ENCODE measurements around the gene ICE2.

The ICE2 gene

DNA sequence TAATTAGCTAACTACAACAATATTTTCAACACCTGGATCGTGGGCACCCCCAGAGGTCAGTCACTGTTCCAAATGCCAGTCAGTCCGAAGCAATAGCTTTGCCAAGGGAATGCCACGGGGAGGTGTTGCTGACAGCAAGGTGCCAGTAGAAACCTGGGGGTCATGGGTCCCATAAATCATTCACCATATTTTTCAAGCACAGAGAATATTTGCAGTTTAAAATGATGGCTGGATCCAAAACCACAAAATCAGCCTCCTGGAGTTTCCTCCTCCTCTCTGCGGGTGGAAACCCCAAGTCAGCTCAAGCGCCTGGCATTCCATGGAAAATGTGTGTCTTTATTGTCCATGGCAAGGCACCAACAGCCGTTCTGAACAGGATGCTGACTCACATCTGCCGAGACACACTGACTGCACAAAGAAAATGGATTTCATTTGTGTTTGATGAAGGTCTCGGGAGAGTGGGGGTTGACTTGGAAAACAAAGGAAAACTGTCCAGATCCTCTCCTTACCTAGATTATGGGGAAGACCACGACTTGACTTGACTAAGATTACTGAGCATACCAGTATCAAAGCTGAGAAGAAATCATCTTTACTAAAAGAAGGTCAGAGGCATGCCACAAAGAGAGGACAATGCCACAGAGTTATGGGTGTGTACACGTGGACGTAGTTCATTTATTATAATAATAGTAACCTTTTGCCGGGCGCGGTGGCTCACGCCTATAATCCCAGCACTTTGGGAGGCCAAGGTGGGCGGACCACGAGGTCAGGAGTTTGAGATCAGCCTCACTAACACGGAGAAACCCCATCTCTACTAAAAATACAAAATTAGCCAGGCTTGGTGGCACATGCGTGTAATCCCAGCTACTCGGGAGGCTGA, 107.5 kb downstream of the ICE2 start:
- Histone ChIP-seq H3K79me2 (no peaks in the 10 kb centered on the region), H3K4me3 (ENCODE audit: low read depth, low read length) (no peak overlapping the region), H3K4me1 (peaks cover 16% of the 10 kb centered on the region), H2AFZ (no peak overlapping the region), H3K27me3 (ENCODE audit: control insufficient read depth, insufficient read depth, low read length) (no peaks in the 10 kb centered on the region), H3K9me3 (ENCODE audit: control insufficient read depth, low read length) (no peaks in the 10 kb centered on the region), H3K27ac (peak overlapping the region; percentile 71), H3K9ac (no peak overlapping the region), H3K4me2 (ENCODE audit: low read length) (no peak overlapping the region), H3K36me3 (ENCODE audit: control insufficient read depth, insufficient read depth, low read length) (no peaks in the 10 kb centered on the region)
- TF ChIP-seq, protein P1, sequence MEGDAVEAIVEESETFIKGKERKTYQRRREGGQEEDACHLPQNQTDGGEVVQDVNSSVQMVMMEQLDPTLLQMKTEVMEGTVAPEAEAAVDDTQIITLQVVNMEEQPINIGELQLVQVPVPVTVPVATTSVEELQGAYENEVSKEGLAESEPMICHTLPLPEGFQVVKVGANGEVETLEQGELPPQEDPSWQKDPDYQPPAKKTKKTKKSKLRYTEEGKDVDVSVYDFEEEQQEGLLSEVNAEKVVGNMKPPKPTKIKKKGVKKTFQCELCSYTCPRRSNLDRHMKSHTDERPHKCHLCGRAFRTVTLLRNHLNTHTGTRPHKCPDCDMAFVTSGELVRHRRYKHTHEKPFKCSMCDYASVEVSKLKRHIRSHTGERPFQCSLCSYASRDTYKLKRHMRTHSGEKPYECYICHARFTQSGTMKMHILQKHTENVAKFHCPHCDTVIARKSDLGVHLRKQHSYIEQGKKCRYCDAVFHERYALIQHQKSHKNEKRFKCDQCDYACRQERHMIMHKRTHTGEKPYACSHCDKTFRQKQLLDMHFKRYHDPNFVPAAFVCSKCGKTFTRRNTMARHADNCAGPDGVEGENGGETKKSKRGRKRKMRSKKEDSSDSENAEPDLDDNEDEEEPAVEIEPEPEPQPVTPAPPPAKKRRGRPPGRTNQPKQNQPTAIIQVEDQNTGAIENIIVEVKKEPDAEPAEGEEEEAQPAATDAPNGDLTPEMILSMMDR (IDR thresholded peaks at IDR 0.05) = no peak

DNA sequence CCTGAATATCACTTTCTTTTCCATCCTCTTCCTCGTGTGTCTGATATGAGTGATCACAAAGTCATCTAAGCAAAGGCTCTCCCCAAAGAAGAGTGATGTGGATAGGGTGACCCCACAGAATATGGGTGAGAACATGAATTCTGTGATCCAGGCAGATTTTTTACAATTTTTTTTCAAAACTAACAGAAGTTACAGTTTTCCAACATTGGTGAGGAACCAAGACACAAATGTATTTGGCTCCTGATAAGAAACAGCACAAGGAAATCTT, 108.1 kb downstream of the ICE2 start:
- peaks cover 16% of the 10 kb centered on the region for H3K4me1 ChIP-seq
- H3K4me3 ChIP-seq (ENCODE audit: low read depth, low read length) = no peak overlapping the region
- no peaks in the 10 kb centered on the region for H3K27me3 ChIP-seq (ENCODE audit: control insufficient read depth, insufficient read depth, low read length)
- no peak overlapping the region for H2AFZ ChIP-seq
- H3K36me3 ChIP-seq (ENCODE audit: control insufficient read depth, insufficient read depth, low read length) = no peaks in the 10 kb centered on the region
- H3K9me3 ChIP-seq (ENCODE audit: control insufficient read depth, low read length) = no peaks in the 10 kb centered on the region
- TF ChIP-seq, protein P1 (IDR thresholded peaks at IDR 0.05) = no peak
- no peak overlapping the region for H3K9ac ChIP-seq
- no peaks in the 10 kb centered on the region for H3K79me2 ChIP-seq
- H3K4me2 ChIP-seq (ENCODE audit: low read length) = no peak overlapping the region
- H3K27ac ChIP-seq = peak overlapping the region; percentile 71

DNA sequence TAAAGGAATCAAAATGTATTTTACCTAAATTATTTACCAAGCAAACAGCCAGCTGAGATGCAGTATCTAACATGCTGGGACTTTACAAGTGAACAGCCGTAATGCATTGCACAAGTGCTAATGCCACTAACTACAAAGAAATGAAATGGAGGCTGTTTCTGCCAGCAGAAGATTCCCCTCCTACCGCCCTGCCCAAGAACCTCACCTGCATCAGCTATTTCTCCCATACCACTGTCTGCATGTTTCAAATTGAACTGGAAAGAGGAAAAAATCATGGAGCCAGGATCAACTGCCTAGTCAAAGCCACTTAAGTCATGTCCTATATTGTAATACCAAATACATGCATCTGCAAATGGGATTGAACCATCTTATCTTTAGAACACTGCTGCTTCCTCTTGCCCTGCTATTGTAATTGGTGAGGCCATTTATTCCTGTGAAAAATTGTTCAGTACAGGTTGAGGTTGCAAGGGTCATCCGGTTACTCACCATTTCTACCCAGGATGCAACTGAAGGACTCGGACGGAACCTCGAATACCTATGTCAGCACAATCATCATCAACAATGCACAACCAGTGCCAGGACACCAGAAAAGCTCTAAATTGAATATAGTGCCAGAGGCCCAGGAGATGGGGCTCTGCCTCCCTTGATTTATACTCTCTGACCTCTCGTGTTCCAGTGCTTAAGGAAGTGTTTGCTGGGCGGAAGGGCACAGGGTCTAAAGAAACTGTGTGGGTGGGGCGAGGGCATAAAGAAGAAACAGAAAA, 108.7 kb downstream of the ICE2 start:
- H3K36me3 ChIP-seq (ENCODE audit: control insufficient read depth, insufficient read depth, low read length) = no peaks in the 10 kb centered on the region
- peak overlapping the region; percentile 71 for H3K27ac ChIP-seq
- no peaks in the 10 kb centered on the region for H3K27me3 ChIP-seq (ENCODE audit: control insufficient read depth, insufficient read depth, low read length)
- no peak overlapping the region for H3K4me2 ChIP-seq (ENCODE audit: low read length)
- no peaks in the 10 kb centered on the region for H3K79me2 ChIP-seq
- no peak overlapping the region for H2AFZ ChIP-seq
- H3K4me1 ChIP-seq = peaks cover 16% of the 10 kb centered on the region
- H3K9me3 ChIP-seq (ENCODE audit: control insufficient read depth, low read length) = no peaks in the 10 kb centered on the region
- TF ChIP-seq, protein P1 (IDR thresholded peaks at IDR 0.05) = peak; percentile 0
- H3K4me3 ChIP-seq (ENCODE audit: low read depth, low read length) = no peak overlapping the region
- no peak overlapping the region for H3K9ac ChIP-seq

GRCh38 chr15:60369696-60370095, 109.2 kb downstream of the ICE2 start:
- Histone ChIP-seq H3K9me3 (ENCODE audit: control insufficient read depth, low read length) (no peaks in the 10 kb centered on the region), H3K4me1 (peaks cover 16% of the 10 kb centered on the region)

More at GRCh38 chr15:60369696-60370095, 109.2 kb downstream of the ICE2 start:
- Histone ChIP-seq H3K4me3 (ENCODE audit: low read depth, low read length) (no peak overlapping the region), H3K36me3 (ENCODE audit: control insufficient read depth, insufficient read depth, low read length) (no peaks in the 10 kb centered on the region), H2AFZ (no peak overlapping the region), H3K9ac (no peak overlapping the region), H3K27me3 (ENCODE audit: control insufficient read depth, insufficient read depth, low read length) (no peaks in the 10 kb centered on the region), H3K27ac (peak overlapping the region; percentile 71), H3K79me2 (no peaks in the 10 kb centered on the region), H3K4me2 (ENCODE audit: low read length) (no peak overlapping the region)
- TF ChIP-seq, protein P1 (IDR thresholded peaks at IDR 0.05) = no peak
